K562 (cell line): ENCODE data around the gene ABCB9. TPM values are rescaled to one million over a fixed set of nuclear protein-coding genes. Genes with fewer than 3 reads are reported as not detected.

Experiments
- CHD4 ChIP-seq: fragments of 200-600 bp; sonication (generic); IDR thresholded peaks from 3 replicates; pipeline ENCODE4 v1.6.1; 2012; ENCODE audit warnings: low read depth, mild to moderate bottlenecking, mixed read lengths, low read length, inconsistent platforms; ENCODE audit not compliant: insufficient read depth, insufficient replicate concordance, poor library complexity, severe bottlenecking
- CTBP1 ChIP-seq: fragments of 450-650 bp; IDR thresholded peaks from 2 replicates; pipeline ENCODE4 v1.6.1; 2016; ENCODE audit warnings: borderline replicate concordance
- FOXK2 ChIP-seq, 2 experiments: fragments of 450-650 bp; IDR thresholded peaks in 1 of 2; conservative IDR thresholded peaks in 1 of 2; 2 replicates each; pipeline ENCODE4 v1.6.1; 2016; ENCODE audit warnings: low read depth in 2 of 2, mild to moderate bottlenecking in 1 of 2
- GATA2 ChIP-seq: sonication (generic); formaldehyde crosslinking; IDR thresholded peaks from 2 replicates; pipeline ENCODE4 v1.4.0; 2020; ENCODE audit warnings: mild to moderate bottlenecking, missing genetic modification reagents
- MAFG ChIP-seq: fragments of 450-650 bp; conservative IDR thresholded peaks from 2 replicates; pipeline ENCODE4 v1.6.1; 2016; ENCODE audit warnings: missing genetic modification characterization, missing compliant biosample characterization
- MTA3 ChIP-seq: fragments of 450-650 bp; formaldehyde crosslinking; IDR thresholded peaks from 2 replicates; pipeline ENCODE4 v1.6.1; 2017; ENCODE audit warnings: mild to moderate bottlenecking, borderline replicate concordance
- NCOR1 ChIP-seq: fragments of 450-650 bp; IDR thresholded peaks from 2 replicates; pipeline ENCODE4 v1.6.1; 2016; ENCODE audit warnings: mild to moderate bottlenecking, moderate library complexity
- SLC30A9 ChIP-seq: fragments of 250-450 bp; sonication (Bioruptor Pico); IDR thresholded peaks from 2 replicates; pipeline ENCODE4 v1.8.0; 2022; ENCODE audit warnings: mild to moderate bottlenecking, moderate library complexity
- SMARCA5 ChIP-seq: fragments of 450-650 bp; IDR thresholded peaks from 2 replicates; pipeline ENCODE4 v1.6.1; 2016
- SRSF7 ChIP-seq: fragments of 200-400 bp; formaldehyde crosslinking; optimal IDR thresholded peaks from 2 replicates; pipeline ENCODE3; 2017; ENCODE audit warnings: mild to moderate bottlenecking, low read depth, low read length
- TCF3 ChIP-seq: sonication (generic); formaldehyde crosslinking; IDR thresholded peaks from 2 replicates; pipeline ENCODE4 v1.4.0; 2020; ENCODE audit warnings: mild to moderate bottlenecking, missing genetic modification reagents
- ZBTB1 ChIP-seq: sonication (generic); formaldehyde crosslinking; IDR thresholded peaks from 2 replicates; pipeline ENCODE4 v1.8.1; 2023; ENCODE audit warnings: missing genetic modification reagents, low read depth, mild to moderate bottlenecking, borderline replicate concordance
- ZKSCAN8 ChIP-seq: fragments of 200-800 bp; sonication (Bioruptor generic); IDR thresholded peaks from 2 replicates; pipeline ENCODE4 v1.6.1; 2016; ENCODE audit warnings: missing genetic modification characterization, missing compliant biosample characterization
- ZNF263 ChIP-seq: sonication (generic); formaldehyde crosslinking; IDR thresholded peaks from 2 replicates; pipeline ENCODE4 v1.8.0; 2022; ENCODE audit warnings: mild to moderate bottlenecking, missing genetic modification reagents, borderline replicate concordance
- ZNF282 ChIP-seq: sonication (generic); formaldehyde crosslinking; IDR thresholded peaks from 2 replicates; pipeline ENCODE4 v1.8.1; 2023; ENCODE audit warnings: missing genetic modification reagents
- polyA plus RNA-seq, 8 experiments: library from polyadenylated mRNA; depleted of rRNA in 4 of 8; stranded (reverse) in 5 of 8; unstranded in 3 of 8; fragments of >200 nt; fragmentation: Nextera tagmentation in 2 of 8; fragmentation: Illumina TruSeq in 1 of 8; extraction: Ambion mirVana in 2 of 8; extraction: Trizol in 1 of 8; gene quantifications; 2 replicates each; pipeline versions ENCODE4 v1.2.1 to v1.2.3, GENCODE V29; 2011 to 2014; ENCODE audit warnings: inconsistent platforms in 1 of 8, missing spikeins in 1 of 8
- total RNA-seq, 7 experiments: library from RNA; depleted of rRNA in 6 of 7; stranded (reverse); fragments of >200 nt in 6 of 7; fragmentation: Illumina TruSeq in 2 of 7; extraction: Trizol in 2 of 7; gene quantifications; 2 replicates each; pipeline versions ENCODE4 v1.2.1 to v1.2.3, GENCODE V29; 2011 to 2021; ENCODE audit warnings: low replicate concordance in 1 of 7
- TF ChIP-seq, protein P1 (sequence below), 2 experiments: fragments of 450-650 bp; IDR thresholded peaks; 2 replicates each; pipeline ENCODE4 v1.6.1; 2018; ENCODE audit warnings: mild to moderate bottlenecking in 2 of 2, low read depth in 1 of 2; ENCODE audit not compliant: partially characterized antibody in 2 of 2
- TF ChIP-seq, protein P2 (sequence below): fragments of 250-450 bp; sonication (Bioruptor Pico); IDR thresholded peaks from 2 replicates; pipeline ENCODE4 v1.6.1; 2021; ENCODE audit warnings: mild to moderate bottlenecking
- TF ChIP-seq, protein P3 (sequence below): fragments of 200-800 bp; sonication (Bioruptor generic); IDR thresholded peaks from 2 replicates; pipeline ENCODE4 v1.6.1; 2017; ENCODE audit warnings: missing genetic modification characterization, missing compliant biosample characterization
- TF ChIP-seq, protein P4 (sequence below), 2 experiments: IDR thresholded peaks; 2 replicates each; pipeline ENCODE4 v1.6.1; 2011; ENCODE audit warnings: borderline replicate concordance in 1 of 2, control low read depth in 1 of 2, low read depth in 1 of 2, low read length in 1 of 2, mild to moderate bottlenecking in 1 of 2, mixed read lengths in 1 of 2, moderate library complexity in 1 of 2; ENCODE audit not compliant: insufficient read depth in 1 of 2, insufficient read length in 1 of 2, poor library complexity in 1 of 2, severe bottlenecking in 1 of 2; ENCODE audit errors: extremely low read depth in 1 of 2

ABCB9 gene
- total and polyA plus RNA-seq, 9 of the 15 experiments (the other 6 are each of a cell fraction or from before 2014, with no cell fraction given) = 0.20 to 12.6 (median 6.2) TPM

DNA sequence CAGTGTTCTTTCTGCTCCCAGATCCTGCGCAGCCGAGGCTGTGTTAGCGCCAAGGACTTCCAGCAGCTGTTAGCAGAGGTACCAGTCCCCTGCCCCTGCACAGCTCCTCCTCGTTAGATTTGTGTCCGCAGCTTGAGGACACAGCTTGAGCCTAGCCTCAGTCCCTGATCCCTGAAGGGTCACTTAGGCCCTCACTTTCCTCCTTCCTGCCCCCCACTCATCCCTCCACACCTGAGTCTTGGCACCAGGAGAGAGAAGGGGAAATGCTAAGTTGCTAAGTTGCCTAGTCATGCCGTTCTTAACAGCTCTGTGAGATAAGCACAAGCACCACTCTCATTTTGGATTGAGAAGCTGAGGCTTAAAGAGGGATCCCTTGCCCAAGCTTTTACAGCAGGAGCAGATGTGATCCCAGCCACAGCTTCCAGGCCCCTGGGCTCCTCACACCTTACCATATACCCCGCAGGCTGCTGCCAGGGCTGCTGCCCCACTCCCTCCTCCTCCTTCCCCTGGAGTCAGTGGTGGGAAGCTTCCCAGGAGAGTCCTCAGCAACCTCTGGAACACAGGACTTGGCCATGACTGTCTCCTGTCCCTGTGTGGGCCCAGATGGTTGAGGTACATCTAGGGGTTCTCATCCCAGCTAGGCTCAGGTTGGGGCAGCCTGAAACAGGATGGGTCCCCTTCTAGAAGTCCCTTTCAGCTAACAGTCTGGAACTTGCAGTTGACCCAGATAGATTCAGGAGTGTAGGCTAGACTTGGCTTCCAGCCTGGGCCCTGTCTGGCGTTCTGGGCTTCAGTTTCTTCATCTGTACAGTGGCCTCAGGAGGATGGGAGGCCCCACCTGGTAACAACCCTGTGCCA is 9.8 kb upstream of the ABCB9 start (continued):
- no peak; a peak in 1 of 4 replicates for TF ChIP-seq FOXK2 (conservative IDR thresholded peaks at IDR 0.05 in 1 of 2, IDR thresholded peaks at IDR 0.05 in 1 of 2; ENCODE audit: low read depth in 2 of 2)
- TF ChIP-seq CTBP1 = peak; percentile 46; the same call in 1 of the 2 replicates
- TF ChIP-seq, protein P1, sequence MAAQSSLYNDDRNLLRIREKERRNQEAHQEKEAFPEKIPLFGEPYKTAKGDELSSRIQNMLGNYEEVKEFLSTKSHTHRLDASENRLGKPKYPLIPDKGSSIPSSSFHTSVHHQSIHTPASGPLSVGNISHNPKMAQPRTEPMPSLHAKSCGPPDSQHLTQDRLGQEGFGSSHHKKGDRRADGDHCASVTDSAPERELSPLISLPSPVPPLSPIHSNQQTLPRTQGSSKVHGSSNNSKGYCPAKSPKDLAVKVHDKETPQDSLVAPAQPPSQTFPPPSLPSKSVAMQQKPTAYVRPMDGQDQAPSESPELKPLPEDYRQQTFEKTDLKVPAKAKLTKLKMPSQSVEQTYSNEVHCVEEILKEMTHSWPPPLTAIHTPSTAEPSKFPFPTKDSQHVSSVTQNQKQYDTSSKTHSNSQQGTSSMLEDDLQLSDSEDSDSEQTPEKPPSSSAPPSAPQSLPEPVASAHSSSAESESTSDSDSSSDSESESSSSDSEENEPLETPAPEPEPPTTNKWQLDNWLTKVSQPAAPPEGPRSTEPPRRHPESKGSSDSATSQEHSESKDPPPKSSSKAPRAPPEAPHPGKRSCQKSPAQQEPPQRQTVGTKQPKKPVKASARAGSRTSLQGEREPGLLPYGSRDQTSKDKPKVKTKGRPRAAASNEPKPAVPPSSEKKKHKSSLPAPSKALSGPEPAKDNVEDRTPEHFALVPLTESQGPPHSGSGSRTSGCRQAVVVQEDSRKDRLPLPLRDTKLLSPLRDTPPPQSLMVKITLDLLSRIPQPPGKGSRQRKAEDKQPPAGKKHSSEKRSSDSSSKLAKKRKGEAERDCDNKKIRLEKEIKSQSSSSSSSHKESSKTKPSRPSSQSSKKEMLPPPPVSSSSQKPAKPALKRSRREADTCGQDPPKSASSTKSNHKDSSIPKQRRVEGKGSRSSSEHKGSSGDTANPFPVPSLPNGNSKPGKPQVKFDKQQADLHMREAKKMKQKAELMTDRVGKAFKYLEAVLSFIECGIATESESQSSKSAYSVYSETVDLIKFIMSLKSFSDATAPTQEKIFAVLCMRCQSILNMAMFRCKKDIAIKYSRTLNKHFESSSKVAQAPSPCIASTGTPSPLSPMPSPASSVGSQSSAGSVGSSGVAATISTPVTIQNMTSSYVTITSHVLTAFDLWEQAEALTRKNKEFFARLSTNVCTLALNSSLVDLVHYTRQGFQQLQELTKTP (IDR thresholded peaks at IDR 0.05; ENCODE audit: low read depth in 1 of 2, partially characterized antibody in 2 of 2) = peak in 1 of 2 experiments; percentile 35
- no peak for TF ChIP-seq CHD4
- TF ChIP-seq, protein P2, sequence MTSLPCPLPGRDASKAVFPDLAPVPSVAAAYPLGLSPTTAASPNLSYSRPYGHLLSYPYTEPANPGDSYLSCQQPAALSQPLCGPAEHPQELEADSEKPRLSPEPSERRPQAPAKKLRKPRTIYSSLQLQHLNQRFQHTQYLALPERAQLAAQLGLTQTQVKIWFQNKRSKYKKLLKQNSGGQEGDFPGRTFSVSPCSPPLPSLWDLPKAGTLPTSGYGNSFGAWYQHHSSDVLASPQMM = no peak
- no peak for TF ChIP-seq SRSF7
- no peak for TF ChIP-seq SLC30A9 (CRISPR knock-in tag)
- TF ChIP-seq MTA3 = no peak
- TF ChIP-seq, protein P3, sequence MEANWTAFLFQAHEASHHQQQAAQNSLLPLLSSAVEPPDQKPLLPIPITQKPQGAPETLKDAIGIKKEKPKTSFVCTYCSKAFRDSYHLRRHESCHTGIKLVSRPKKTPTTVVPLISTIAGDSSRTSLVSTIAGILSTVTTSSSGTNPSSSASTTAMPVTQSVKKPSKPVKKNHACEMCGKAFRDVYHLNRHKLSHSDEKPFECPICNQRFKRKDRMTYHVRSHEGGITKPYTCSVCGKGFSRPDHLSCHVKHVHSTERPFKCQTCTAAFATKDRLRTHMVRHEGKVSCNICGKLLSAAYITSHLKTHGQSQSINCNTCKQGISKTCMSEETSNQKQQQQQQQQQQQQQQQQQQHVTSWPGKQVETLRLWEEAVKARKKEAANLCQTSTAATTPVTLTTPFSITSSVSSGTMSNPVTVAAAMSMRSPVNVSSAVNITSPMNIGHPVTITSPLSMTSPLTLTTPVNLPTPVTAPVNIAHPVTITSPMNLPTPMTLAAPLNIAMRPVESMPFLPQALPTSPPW = no peak
- 0 out of 2 replicates have a peak, but pooled peaks have one; percentile 52 for TF ChIP-seq GATA2 (CRISPR knock-in tag)
- 0 out of 2 replicates have a peak, but pooled peaks have one; percentile 10 for TF ChIP-seq ZKSCAN8 (CRISPR knock-in tag)
- peak; percentile 35; the same call in 1 of the 2 replicates for TF ChIP-seq ZNF263 (CRISPR knock-in tag)
- TF ChIP-seq TCF3 = 0 out of 2 replicates have a peak, but pooled peaks have one; percentile 31
- no peak for TF ChIP-seq SMARCA5
- TF ChIP-seq MAFG (tag) = peak; percentile 96
- TF ChIP-seq, protein P4, sequence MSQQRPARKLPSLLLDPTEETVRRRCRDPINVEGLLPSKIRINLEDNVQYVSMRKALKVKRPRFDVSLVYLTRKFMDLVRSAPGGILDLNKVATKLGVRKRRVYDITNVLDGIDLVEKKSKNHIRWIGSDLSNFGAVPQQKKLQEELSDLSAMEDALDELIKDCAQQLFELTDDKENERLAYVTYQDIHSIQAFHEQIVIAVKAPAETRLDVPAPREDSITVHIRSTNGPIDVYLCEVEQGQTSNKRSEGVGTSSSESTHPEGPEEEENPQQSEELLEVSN (IDR thresholded peaks at IDR 0.05; ENCODE audit: borderline replicate concordance in 1 of 2, extremely low read depth in 1 of 2, insufficient read depth in 1 of 2, insufficient read length in 1 of 2, low read depth in 1 of 2, low read length in 1 of 2, poor library complexity in 1 of 2, severe bottlenecking in 1 of 2) = no peak
- TF ChIP-seq NCOR1 = no peak
- TF ChIP-seq ZNF282 (CRISPR knock-in tag) = no peak
- TF ChIP-seq ZBTB1 (CRISPR knock-in tag) = no peak
